GM03348 (cell line): ENCODE results near the gene RBM19.

ENCODE experiments used
- DNase-seq: peaks from one replicate; pipeline ENCODE4 v3.0.0; 2012; ENCODE audit warnings: low spot score

RBM19 gene

GRCh38 chr12:113958108-113958507, 8.0 kb downstream of the RBM19 start:
- no peak for DNase-seq

- DNase-seq: no peak
These were observed 8.5 kb downstream of the RBM19 start for GRCh38 chr12:113957627-113958026.

- DNase-seq: no peak
These were observed 10.8 kb downstream of the RBM19 start for GRCh38 chr12:113955109-113955970.

- DNase-seq: no peak
These were observed 11.6 kb downstream of the RBM19 start for GRCh38 chr12:113954547-113954946.

- DNase-seq: no peak
These were observed 15.3 kb downstream of the RBM19 start for GRCh38 chr12:113950873-113951272.

GRCh38 chr12:113949321-113950305, 16.5 kb downstream of the RBM19 start:
- no peak for DNase-seq

- no peak for DNase-seq
These were observed 17.8 kb downstream of the RBM19 start for GRCh38 chr12:113948151-113948914.

- no peak for DNase-seq
These were observed 19.9 kb downstream of the RBM19 start for GRCh38 chr12:113946175-113946574.

- DNase-seq: no peak
These were observed 20.7 kb downstream of the RBM19 start for GRCh38 chr12:113945174-113946173.

- no peak for DNase-seq
These were observed 23.9 kb downstream of the RBM19 start for GRCh38 chr12:113942209-113942608.

GRCh38 chr12:113941208-113941486, 25.0 kb downstream of the RBM19 start:
- DNase-seq: no peak

- DNase-seq: no peak
These were observed 25.5 kb downstream of the RBM19 start for GRCh38 chr12:113940357-113941207.

- DNase-seq: no peak
These were observed 26.3 kb downstream of the RBM19 start for GRCh38 chr12:113939867-113940266.

- DNase-seq: no peak
These were observed 27.7 kb downstream of the RBM19 start for GRCh38 chr12:113938471-113938870.

GRCh38 chr12:113936460-113936859, 29.7 kb downstream of the RBM19 start:
- DNase-seq: no peak

- no peak for DNase-seq
These were observed 30.7 kb downstream of the RBM19 start for GRCh38 chr12:113935459-113935858.

- DNase-seq: no peak
These were observed 31.2 kb downstream of the RBM19 start for GRCh38 chr12:113934946-113935345.

GRCh38 chr12:113934060-113934814, 31.9 kb downstream of the RBM19 start:
- no peak for DNase-seq

GRCh38 chr12:113933201-113933786, 32.8 kb downstream of the RBM19 start:
- no peak for DNase-seq
